Breast epithelium (tissue), 3 donors: ENCODE results near the gene CAT.

Experiments used
- POLR2A ChIP-seq: fragments of 450-650 bp; IDR thresholded peaks from one replicate; pipeline ENCODE4 v1.6.1; 2016; ENCODE audit warnings: antibody characterized with exemption, mild to moderate bottlenecking, moderate library complexity
- POLR2AphosphoS5 ChIP-seq, 3 donors: sonication (generic); formaldehyde crosslinking; IDR thresholded peaks; one replicate each; pipeline ENCODE4 v1.6.1; 2017; ENCODE audit warnings: antibody characterized with exemption in 3 of 3
- TF ChIP-seq, protein P1 (sequence below), 3 donors: fragments of 450-650 bp; IDR thresholded peaks; one replicate each; pipeline ENCODE4 v1.5.1; 2016 to 2017; ENCODE audit warnings: antibody characterized with exemption in 3 of 3, mild to moderate bottlenecking in 3 of 3, moderate library complexity in 3 of 3

- TF ChIP-seq, protein P1, sequence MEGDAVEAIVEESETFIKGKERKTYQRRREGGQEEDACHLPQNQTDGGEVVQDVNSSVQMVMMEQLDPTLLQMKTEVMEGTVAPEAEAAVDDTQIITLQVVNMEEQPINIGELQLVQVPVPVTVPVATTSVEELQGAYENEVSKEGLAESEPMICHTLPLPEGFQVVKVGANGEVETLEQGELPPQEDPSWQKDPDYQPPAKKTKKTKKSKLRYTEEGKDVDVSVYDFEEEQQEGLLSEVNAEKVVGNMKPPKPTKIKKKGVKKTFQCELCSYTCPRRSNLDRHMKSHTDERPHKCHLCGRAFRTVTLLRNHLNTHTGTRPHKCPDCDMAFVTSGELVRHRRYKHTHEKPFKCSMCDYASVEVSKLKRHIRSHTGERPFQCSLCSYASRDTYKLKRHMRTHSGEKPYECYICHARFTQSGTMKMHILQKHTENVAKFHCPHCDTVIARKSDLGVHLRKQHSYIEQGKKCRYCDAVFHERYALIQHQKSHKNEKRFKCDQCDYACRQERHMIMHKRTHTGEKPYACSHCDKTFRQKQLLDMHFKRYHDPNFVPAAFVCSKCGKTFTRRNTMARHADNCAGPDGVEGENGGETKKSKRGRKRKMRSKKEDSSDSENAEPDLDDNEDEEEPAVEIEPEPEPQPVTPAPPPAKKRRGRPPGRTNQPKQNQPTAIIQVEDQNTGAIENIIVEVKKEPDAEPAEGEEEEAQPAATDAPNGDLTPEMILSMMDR (IDR thresholded peaks at IDR 0.05) = no peak
- TF ChIP-seq POLR2AphosphoS5 (IDR thresholded peaks at IDR 0.05) (no peak), POLR2A (no peak)
These were observed 25.5 kb upstream of the CAT start for GRCh38 chr11:34413263-34413662.
